Peyer's patch (tissue), 4 donors: ENCODE results near the gene HADHB.

Experiments used
- CTCF ChIP-seq, 6 experiments: fragments of 450-650 bp in 4 of 6; fragments of 200-600 bp in 2 of 6; sonication (generic) in 1 of 6; IDR thresholded peaks; one replicate each; pipeline ENCODE4 v1.5.1; 2017 to 2019; ENCODE audit warnings: antibody characterized with exemption in 6 of 6, mild to moderate bottlenecking in 3 of 6, moderate library complexity in 1 of 6
- POLR2A ChIP-seq, 2 donors: fragments of 450-650 bp; IDR thresholded peaks; one replicate each; pipeline ENCODE4 v1.5.1; 2017; ENCODE audit warnings: antibody characterized with exemption in 2 of 2, mild to moderate bottlenecking in 2 of 2, moderate library complexity in 2 of 2

GRCh38 chr2:26237868-26238267 is 6.9 kb upstream of the HADHB start:
- no peak for TF ChIP-seq POLR2A (IDR thresholded peaks at IDR 0.05)
- TF ChIP-seq CTCF (IDR thresholded peaks at IDR 0.05): no peak
